Suprapubic skin (tissue), 4 donors: ENCODE results near the gene RARRES1. TPM values are rescaled to one million over a fixed set of nuclear protein-coding genes. Genes with fewer than 3 reads are reported as not detected.

Experiments
- DNase-seq, 2 donors: peaks; one replicate each; pipeline ENCODE4 v3.0.0-alpha.2; 2019; ENCODE audit warnings: low spot score in 2 of 2
- H3K27ac ChIP-seq: fragments of 200-600 bp; sonication (generic); one replicate; pipeline ENCODE4 v1.5.1; 2019
- H3K27me3 ChIP-seq: fragments of 200-600 bp; sonication (generic); one replicate; pipeline ENCODE4 v1.5.1; 2019
- H3K36me3 ChIP-seq: fragments of 200-600 bp; sonication (generic); one replicate; pipeline ENCODE4 v1.5.1; 2019
- H3K4me1 ChIP-seq: fragments of 200-600 bp; sonication (generic); one replicate; pipeline ENCODE4 v1.5.1; 2019
- H3K4me3 ChIP-seq: fragments of 200-600 bp; sonication (generic); one replicate; pipeline ENCODE4 v1.5.1; 2019; ENCODE audit warnings: mild to moderate bottlenecking
- H3K9me3 ChIP-seq: fragments of 200-600 bp; sonication (generic); one replicate; pipeline ENCODE4 v1.5.1; 2019
- CTCF ChIP-seq, 2 donors: fragments of 200-600 bp in 1 of 2; fragments of 450-650 bp in 1 of 2; sonication (generic) in 1 of 2; IDR thresholded peaks; one replicate each; pipeline ENCODE4 v1.5.1; 2016 to 2019; ENCODE audit warnings: antibody characterized with exemption in 2 of 2, mild to moderate bottlenecking in 1 of 2, moderate library complexity in 1 of 2
- EP300 ChIP-seq: sonication (generic); formaldehyde crosslinking; IDR thresholded peaks from one replicate; pipeline ENCODE4 v1.6.1; 2017; ENCODE audit warnings: antibody characterized with exemption
- POLR2A ChIP-seq, 2 donors: fragments of 450-650 bp; IDR thresholded peaks; one replicate each; pipeline ENCODE4 v1.6.1; 2017; ENCODE audit warnings: antibody characterized with exemption in 2 of 2, mild to moderate bottlenecking in 2 of 2, moderate library complexity in 2 of 2
- POLR2AphosphoS5 ChIP-seq, 3 donors: sonication (generic); formaldehyde crosslinking; IDR thresholded peaks; one replicate each; pipeline ENCODE4 v1.6.1; 2017; ENCODE audit warnings: antibody characterized with exemption in 3 of 3
- WGBS: methylation state at CpG from one replicate; pipeline ENCODE4 v1.1.5; 2018; 5-methylcytosine and 5-hydroxymethylcytosine counted together
- total RNA-seq, 4 donors: library from RNA; depleted of rRNA; stranded (reverse); fragments of >200 nt; gene quantifications; one replicate each; pipeline ENCODE4 v1.1.0, GENCODE V29; 2016

The RARRES1 gene
- total RNA-seq, 4 donors from 2014 or later = 5.6 to 23.4 (median 19.5) TPM

- H3K27ac ChIP-seq = no peak overlapping the region
- peaks cover 20% of the 10 kb centered on the region for H3K4me1 ChIP-seq
These were observed 10.1 kb downstream of the RARRES1 start for GRCh38 chr3:158722108-158722507.

GRCh38 chr3:158718490-158719170, 13.6 kb downstream of the RARRES1 start:
- TF ChIP-seq POLR2AphosphoS5 (IDR thresholded peaks at IDR 0.05) = no peak
- TF ChIP-seq CTCF (IDR thresholded peaks at IDR 0.05) = no peak
- TF ChIP-seq POLR2A (IDR thresholded peaks at IDR 0.05) = no peak
- TF ChIP-seq EP300 = no peak
- no peak overlapping the region for H3K27ac ChIP-seq
- WGBS = 84% methylated on average over 5 of the region's 5 CpGs

More at GRCh38 chr3:158722108-158722507, 10.1 kb downstream of the RARRES1 start:
- Histone ChIP-seq H3K36me3 (no peaks in the 10 kb centered on the region), H3K27me3 (no peaks in the 10 kb centered on the region), H3K9me3 (no peaks in the 10 kb centered on the region), H3K4me3 (no peak overlapping the region)
- TF ChIP-seq EP300 = no peak
- TF ChIP-seq CTCF (IDR thresholded peaks at IDR 0.05) = no peak
- no peak for TF ChIP-seq POLR2A (IDR thresholded peaks at IDR 0.05)
- no peak for TF ChIP-seq POLR2AphosphoS5 (IDR thresholded peaks at IDR 0.05)
- DNase-seq = no peak
- WGBS = 100% methylated on average over 1 of the region's 1 CpG

GRCh38 chr3:158717576-158717975, 14.7 kb downstream of the RARRES1 start:
- H3K9me3 ChIP-seq = no peaks in the 10 kb centered on the region
- TF ChIP-seq EP300 (no peak), POLR2A (IDR thresholded peaks at IDR 0.05) (no peak), POLR2AphosphoS5 (IDR thresholded peaks at IDR 0.05) (no peak), CTCF (IDR thresholded peaks at IDR 0.05) (no peak)
- DNase-seq = no peak
- no peaks in the 10 kb centered on the region for H3K27me3 ChIP-seq
- H3K36me3 ChIP-seq = no peaks in the 10 kb centered on the region
- peaks cover 4% of the 10 kb centered on the region for H3K4me1 ChIP-seq
- no peak overlapping the region for H3K27ac ChIP-seq
- no peak overlapping the region for H3K4me3 ChIP-seq
- 93% methylated on average over 2 of the region's 2 CpGs for WGBS

More at GRCh38 chr3:158718490-158719170, 13.6 kb downstream of the RARRES1 start:
- H3K9me3 ChIP-seq = no peaks in the 10 kb centered on the region
- H3K4me1 ChIP-seq = peaks cover 5% of the 10 kb centered on the region
- no peak for DNase-seq
- no peak overlapping the region for H3K4me3 ChIP-seq
- H3K27me3 ChIP-seq = no peaks in the 10 kb centered on the region
- no peaks in the 10 kb centered on the region for H3K36me3 ChIP-seq

- DNase-seq = no peak
- Histone ChIP-seq H3K4me3 (no peak overlapping the region), H3K27ac (peak overlapping the region; percentile 31), H3K9me3 (no peaks in the 10 kb centered on the region), H3K4me1 (peaks cover 12% of the 10 kb centered on the region), H3K36me3 (peaks cover 11% of the 10 kb centered on the region), H3K27me3 (no peaks in the 10 kb centered on the region)
- TF ChIP-seq EP300 = no peak
- no peak for TF ChIP-seq CTCF (IDR thresholded peaks at IDR 0.05)
- no peak for TF ChIP-seq POLR2AphosphoS5 (IDR thresholded peaks at IDR 0.05)
- no peak for TF ChIP-seq POLR2A (IDR thresholded peaks at IDR 0.05)
- 60% methylated on average over 9 of the region's 9 CpGs for WGBS
These were observed 19.2 kb downstream of the RARRES1 start for GRCh38 chr3:158713094-158713499.

- Histone ChIP-seq H3K27ac (peak overlapping the region; percentile 31), H3K27me3 (no peaks in the 10 kb centered on the region), H3K9me3 (no peaks in the 10 kb centered on the region), H3K4me1 (peaks cover 12% of the 10 kb centered on the region), H3K36me3 (peaks cover 13% of the 10 kb centered on the region), H3K4me3 (no peak overlapping the region)
- no peak for TF ChIP-seq POLR2A (IDR thresholded peaks at IDR 0.05)
- no peak for TF ChIP-seq POLR2AphosphoS5 (IDR thresholded peaks at IDR 0.05)
- TF ChIP-seq CTCF (IDR thresholded peaks at IDR 0.05) = no peak
- no peak for TF ChIP-seq EP300
- no peak for DNase-seq
- WGBS = 43% methylated on average over 1 of the region's 1 CpG
These were observed 19.8 kb downstream of the RARRES1 start for GRCh38 chr3:158712443-158712842.
